Prostate gland (tissue), 2 donors: Measurements from ENCODE around the gene HTR1D.

Experiments
- CTCF ChIP-seq, 4 experiments: fragments of 200-600 bp in 2 of 4; fragments of 450-650 bp in 2 of 4; sonication (generic) in 2 of 4; IDR thresholded peaks; 1 replicate in 3 of 4; 2 replicates in 1 of 4; pipeline ENCODE4 v1.5.1; 2016 to 2019; ENCODE audit warnings: antibody characterized with exemption in 4 of 4, mild to moderate bottlenecking in 2 of 4, moderate library complexity in 2 of 4
- POLR2A ChIP-seq: fragments of 450-650 bp; IDR thresholded peaks from one replicate; pipeline ENCODE4 v1.6.1; 2016; ENCODE audit warnings: antibody characterized with exemption, mild to moderate bottlenecking
- POLR2AphosphoS5 ChIP-seq: sonication (generic); formaldehyde crosslinking; IDR thresholded peaks from one replicate; pipeline ENCODE4 v1.6.1; 2017; ENCODE audit warnings: antibody characterized with exemption

- TF ChIP-seq POLR2AphosphoS5 (no peak), POLR2A (peak; percentile 3), CTCF (IDR thresholded peaks at IDR 0.05) (peak in 2 of 4 experiments; percentile 32 to 56)
These were observed 39.6 kb downstream of the HTR1D start for GRCh38 chr1:23177438-23178380.
